ENCODE measurements around the gene GALNT15.

The GALNT15 gene

DNA sequence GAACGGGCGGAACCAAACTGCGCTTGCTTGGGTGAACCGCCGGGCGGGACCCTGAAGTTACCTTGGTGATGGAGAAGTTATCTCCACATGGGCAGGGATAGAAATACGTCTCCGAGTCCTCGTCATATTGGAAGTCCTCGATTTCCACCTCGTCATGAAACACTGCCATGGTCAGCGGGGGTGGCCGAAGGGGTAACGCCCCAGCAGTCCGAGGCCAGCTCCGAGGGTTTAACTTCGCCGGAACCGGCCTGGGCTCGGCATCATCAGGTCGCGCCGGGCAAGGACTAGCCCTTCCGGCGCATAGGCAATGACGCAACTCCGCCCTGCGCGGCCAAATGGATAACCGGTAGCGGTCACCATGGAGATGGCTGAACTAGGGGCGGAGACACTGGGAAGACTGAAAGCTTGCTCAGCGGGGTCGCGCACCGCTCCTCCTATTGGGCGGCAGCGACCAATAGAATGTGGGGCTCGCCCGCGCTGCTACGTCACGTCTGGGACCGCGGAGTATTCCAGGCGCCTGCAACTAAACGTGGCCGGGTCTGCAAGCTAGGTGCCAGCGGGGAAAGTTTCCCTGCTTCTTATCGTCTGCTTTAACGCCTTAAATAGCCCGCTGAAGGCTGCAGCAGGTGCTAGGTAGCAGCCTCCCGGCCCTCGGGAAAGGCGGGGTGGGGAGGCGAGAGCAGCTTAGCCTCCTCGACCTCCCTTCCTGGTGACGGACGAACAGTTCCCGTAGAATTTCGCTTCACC is 90.4 kb downstream of the GALNT15 start, which contains the start of the genes DPH3 and OXNAD1:
Gene DPH3 (minus strand): TSS at position 236 of the 747 bp plus-strand sequence. CDS start 67 bp downstream, at position 169.
Gene OXNAD1 (plus strand): TSS at position 505 of the 747 bp plus-strand sequence. CDS start 5,741 bp downstream, outside the sequence.
- H3K36me3 ChIP-seq, result no peaks in the 10 kb centered on the region
- H3K27me3 ChIP-seq, result no peaks in the 10 kb centered on the region
- TF ChIP-seq, protein P1, sequence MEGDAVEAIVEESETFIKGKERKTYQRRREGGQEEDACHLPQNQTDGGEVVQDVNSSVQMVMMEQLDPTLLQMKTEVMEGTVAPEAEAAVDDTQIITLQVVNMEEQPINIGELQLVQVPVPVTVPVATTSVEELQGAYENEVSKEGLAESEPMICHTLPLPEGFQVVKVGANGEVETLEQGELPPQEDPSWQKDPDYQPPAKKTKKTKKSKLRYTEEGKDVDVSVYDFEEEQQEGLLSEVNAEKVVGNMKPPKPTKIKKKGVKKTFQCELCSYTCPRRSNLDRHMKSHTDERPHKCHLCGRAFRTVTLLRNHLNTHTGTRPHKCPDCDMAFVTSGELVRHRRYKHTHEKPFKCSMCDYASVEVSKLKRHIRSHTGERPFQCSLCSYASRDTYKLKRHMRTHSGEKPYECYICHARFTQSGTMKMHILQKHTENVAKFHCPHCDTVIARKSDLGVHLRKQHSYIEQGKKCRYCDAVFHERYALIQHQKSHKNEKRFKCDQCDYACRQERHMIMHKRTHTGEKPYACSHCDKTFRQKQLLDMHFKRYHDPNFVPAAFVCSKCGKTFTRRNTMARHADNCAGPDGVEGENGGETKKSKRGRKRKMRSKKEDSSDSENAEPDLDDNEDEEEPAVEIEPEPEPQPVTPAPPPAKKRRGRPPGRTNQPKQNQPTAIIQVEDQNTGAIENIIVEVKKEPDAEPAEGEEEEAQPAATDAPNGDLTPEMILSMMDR (IDR thresholded peaks at IDR 0.05; ENCODE audit: low read depth, low read length), result no peak
- DNase-seq, result peak; percentile 97
- H3K9me3 ChIP-seq, result no peaks in the 10 kb centered on the region
- H3K4me3 ChIP-seq (ENCODE audit: low read depth, low read length), result peak within 1 kb of the TSS; percentile 93
- no peaks in the 10 kb centered on the region for H3K4me1 ChIP-seq

DNA sequence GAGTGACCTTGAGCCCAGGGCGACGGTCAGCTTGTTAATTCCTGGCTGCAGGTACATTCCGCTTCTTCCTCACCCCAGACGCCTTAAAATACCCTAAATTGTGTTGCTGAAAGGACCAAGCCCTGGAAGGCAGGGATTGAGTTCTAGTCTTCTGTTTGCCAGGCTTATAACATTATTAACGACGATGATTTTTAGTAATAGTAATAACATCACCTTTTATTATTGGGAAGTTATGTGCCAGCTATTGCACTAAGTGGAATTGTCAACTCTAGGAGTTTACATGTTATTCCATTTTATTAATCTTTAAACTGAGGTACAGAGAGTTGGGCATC is 90.9 kb downstream of the GALNT15 start:
- DNase-seq, result no peak
- Histone ChIP-seq H3K9me3 (no peaks in the 10 kb centered on the region), H3K27me3 (no peaks in the 10 kb centered on the region), H3K36me3 (no peaks in the 10 kb centered on the region), H3K4me1 (no peaks in the 10 kb centered on the region), H3K4me3 (ENCODE audit: low read depth, low read length) (peak overlapping the region; percentile 93)
- TF ChIP-seq, protein P1 (IDR thresholded peaks at IDR 0.05; ENCODE audit: low read depth, low read length), result no peak

DNA sequence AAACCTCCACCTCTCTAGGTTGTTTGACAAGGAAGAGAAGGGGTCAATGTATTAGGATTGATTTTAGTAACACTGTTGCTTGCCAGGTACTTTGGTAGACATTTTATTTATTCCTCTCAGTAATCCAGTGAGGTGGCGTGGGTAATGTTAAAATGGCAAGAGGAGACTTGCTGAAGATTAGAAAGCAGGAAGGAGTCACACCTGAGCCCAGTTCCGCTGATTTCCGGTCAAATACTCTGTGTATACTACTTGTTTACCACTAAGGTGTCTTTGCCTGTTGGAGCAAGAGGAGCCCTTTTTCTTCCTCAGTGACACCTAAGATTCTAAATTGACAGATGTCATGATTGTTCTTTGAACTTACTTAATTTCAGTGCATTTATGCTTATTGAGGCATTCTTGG is 92.2 kb downstream of the GALNT15 start:
- Histone ChIP-seq H3K27me3 (no peaks in the 10 kb centered on the region), H3K4me1 (no peaks in the 10 kb centered on the region), H3K4me3 (ENCODE audit: low read depth, low read length) (no peak overlapping the region), H3K9me3 (no peaks in the 10 kb centered on the region), H3K36me3 (no peaks in the 10 kb centered on the region)
- TF ChIP-seq, protein P1 (IDR thresholded peaks at IDR 0.05; ENCODE audit: low read depth, low read length), result no peak
- DNase-seq, result no peak

DNA sequence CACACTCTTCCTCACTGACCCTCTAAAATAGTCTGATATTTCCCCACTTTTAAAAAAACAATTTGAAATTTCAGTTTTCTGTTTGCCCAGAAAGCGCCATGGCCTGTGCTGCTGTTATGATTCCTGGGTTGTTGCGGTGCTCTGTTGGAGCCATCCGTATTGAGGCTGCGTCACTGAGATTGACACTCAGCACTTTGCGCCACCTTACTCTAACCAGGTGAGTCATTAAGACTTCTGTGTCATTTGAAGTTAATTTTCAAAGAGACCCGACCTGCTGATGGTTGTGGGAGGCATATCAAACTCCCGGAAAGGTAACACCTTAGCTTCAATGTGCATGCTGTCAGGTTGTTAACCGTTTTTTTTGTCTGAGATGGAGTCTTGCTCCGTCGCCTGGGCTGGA is 96.4 kb downstream of the GALNT15 start:
- no peak for DNase-seq
- H3K27me3 ChIP-seq, result no peaks in the 10 kb centered on the region
- TF ChIP-seq, protein P1 (IDR thresholded peaks at IDR 0.05; ENCODE audit: low read depth, low read length), result no peak
- H3K9me3 ChIP-seq, result no peaks in the 10 kb centered on the region
- H3K4me1 ChIP-seq, result no peaks in the 10 kb centered on the region
- no peak overlapping the region for H3K4me3 ChIP-seq (ENCODE audit: low read depth, low read length)
- no peaks in the 10 kb centered on the region for H3K36me3 ChIP-seq

DNA sequence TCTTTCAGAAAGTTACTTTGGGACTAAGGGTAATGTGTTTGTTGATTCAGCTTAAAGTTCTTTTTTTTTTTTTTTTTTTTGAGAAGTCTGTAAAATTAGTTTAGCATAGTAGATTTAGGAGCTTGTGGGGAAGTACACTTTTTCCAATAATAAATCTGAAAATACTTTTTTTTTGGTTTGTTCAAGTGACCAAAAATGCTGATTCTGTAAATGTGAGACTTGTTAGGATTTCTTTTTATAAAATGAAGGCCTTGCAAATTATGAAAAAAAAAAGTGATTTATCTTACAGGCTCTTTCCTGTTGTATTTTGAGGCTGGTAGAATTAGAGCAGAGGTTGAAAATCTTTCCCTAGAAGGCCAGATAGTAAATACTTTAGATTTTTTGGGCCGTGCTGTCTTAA is 98.1 kb downstream of the GALNT15 start:
- Histone ChIP-seq H3K4me1 (no peaks in the 10 kb centered on the region), H3K27me3 (no peaks in the 10 kb centered on the region), H3K4me3 (ENCODE audit: low read depth, low read length) (no peak overlapping the region), H3K9me3 (no peaks in the 10 kb centered on the region), H3K36me3 (no peaks in the 10 kb centered on the region)
- DNase-seq, result no peak
- TF ChIP-seq, protein P1 (IDR thresholded peaks at IDR 0.05; ENCODE audit: low read depth, low read length), result no peak

DNA sequence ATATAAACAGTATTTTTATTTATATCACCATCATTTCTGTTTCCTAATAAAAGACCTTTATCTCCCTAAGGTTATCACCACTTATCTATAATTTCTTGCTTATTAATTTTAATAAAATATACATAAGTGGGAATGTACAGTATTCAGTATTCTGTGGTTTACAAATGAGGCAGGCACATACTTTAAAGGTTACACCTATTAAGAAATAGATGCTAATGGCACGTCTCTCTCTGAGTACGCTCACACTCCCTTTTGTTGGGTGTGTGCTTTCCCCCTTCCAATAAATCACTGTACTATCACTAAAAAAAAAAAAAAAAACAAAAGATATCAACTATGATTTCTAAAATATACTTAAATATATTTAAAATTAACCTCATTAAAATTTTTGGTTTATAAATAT is 99.4 kb downstream of the GALNT15 start:
- H3K27me3 ChIP-seq, result no peaks in the 10 kb centered on the region
- no peak for DNase-seq
- H3K4me3 ChIP-seq (ENCODE audit: low read depth, low read length), result no peak overlapping the region
- TF ChIP-seq, protein P1 (IDR thresholded peaks at IDR 0.05; ENCODE audit: low read depth, low read length), result no peak
- H3K4me1 ChIP-seq, result no peaks in the 10 kb centered on the region
- no peaks in the 10 kb centered on the region for H3K9me3 ChIP-seq
- no peaks in the 10 kb centered on the region for H3K36me3 ChIP-seq

Measured in BE2C (cell line).